Neural cell (in vitro differentiated cells): ENCODE measurements around the gene PCED1B.
"Not testable (repeated sequence)": the region's sequence is repeated elsewhere in the genome, so short reads cannot be mapped to it uniquely, and the experiment has no call there.

ENCODE experiments used
- EP300 ChIP-seq: fragments of 450-650 bp; conservative IDR thresholded peaks from 2 replicates; pipeline ENCODE4 v1.6.1; 2014; ENCODE audit warnings: antibody characterized with exemption, mild to moderate bottlenecking, moderate library complexity; ENCODE audit not compliant: poor library complexity, severe bottlenecking
- EZH2 ChIP-seq: fragments of 200-600, 300-800 bp; shearing (Covaris generic), sonication (generic); IDR thresholded peaks from 2 replicates; pipeline ENCODE4 v1.6.1; 2014; ENCODE audit warnings: antibody characterized with exemption, low read length, borderline replicate concordance, mild to moderate bottlenecking; ENCODE audit not compliant: insufficient read depth, poor library complexity, severe bottlenecking
- POLR2AphosphoS5 ChIP-seq: IDR thresholded peaks from 2 replicates; pipeline ENCODE4 v1.6.1; 2012
- RAD21 ChIP-seq: fragments of 450-650 bp; conservative IDR thresholded peaks from 2 replicates; pipeline ENCODE4 v1.6.1; 2014; ENCODE audit warnings: antibody characterized with exemption, mild to moderate bottlenecking, moderate library complexity
- SMC3 ChIP-seq: fragments of 450-650 bp; conservative IDR thresholded peaks from 2 replicates; pipeline ENCODE4 v1.6.1; 2014; ENCODE audit warnings: antibody characterized with exemption, mild to moderate bottlenecking, moderate library complexity; ENCODE audit not compliant: poor library complexity
- TAF1 ChIP-seq: IDR thresholded peaks from 2 replicates; pipeline ENCODE4 v1.6.1; 2012; ENCODE audit warnings: low read depth
- TF ChIP-seq, protein P1 (sequence below): fragments of 450-650 bp; IDR thresholded peaks from 2 replicates; pipeline ENCODE4 v1.5.1; 2014; ENCODE audit warnings: antibody characterized with exemption, mild to moderate bottlenecking, moderate library complexity; ENCODE audit not compliant: poor library complexity, severe bottlenecking
- TF ChIP-seq, protein P2 (sequence below): IDR thresholded peaks from 2 replicates; pipeline ENCODE4 v1.6.1; 2012; ENCODE audit warnings: borderline replicate concordance

DNA sequence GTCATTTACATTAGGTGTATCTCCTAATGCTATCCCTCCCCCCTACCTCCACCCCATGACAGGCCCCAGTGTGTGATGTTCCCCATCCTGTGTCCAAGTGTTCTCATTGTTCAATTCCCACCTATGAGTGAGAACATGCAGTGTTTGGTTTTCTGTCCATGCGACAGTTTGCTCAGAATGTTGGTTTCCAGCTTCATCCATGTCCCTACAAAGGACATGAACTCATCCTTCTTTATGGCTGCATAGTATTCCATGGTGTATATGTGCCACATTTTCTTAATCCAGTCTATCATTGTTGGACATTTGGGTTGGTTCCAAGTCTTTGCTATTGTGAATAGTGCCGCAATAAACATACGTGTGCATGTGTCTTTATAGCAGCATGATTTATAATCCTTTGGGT lies 37.9 kb downstream of the PCED1B start:
- not testable (repeated sequence) for TF ChIP-seq POLR2AphosphoS5, SMC3, TAF1, EZH2, EP300, RAD21
- TF ChIP-seq, protein P1, sequence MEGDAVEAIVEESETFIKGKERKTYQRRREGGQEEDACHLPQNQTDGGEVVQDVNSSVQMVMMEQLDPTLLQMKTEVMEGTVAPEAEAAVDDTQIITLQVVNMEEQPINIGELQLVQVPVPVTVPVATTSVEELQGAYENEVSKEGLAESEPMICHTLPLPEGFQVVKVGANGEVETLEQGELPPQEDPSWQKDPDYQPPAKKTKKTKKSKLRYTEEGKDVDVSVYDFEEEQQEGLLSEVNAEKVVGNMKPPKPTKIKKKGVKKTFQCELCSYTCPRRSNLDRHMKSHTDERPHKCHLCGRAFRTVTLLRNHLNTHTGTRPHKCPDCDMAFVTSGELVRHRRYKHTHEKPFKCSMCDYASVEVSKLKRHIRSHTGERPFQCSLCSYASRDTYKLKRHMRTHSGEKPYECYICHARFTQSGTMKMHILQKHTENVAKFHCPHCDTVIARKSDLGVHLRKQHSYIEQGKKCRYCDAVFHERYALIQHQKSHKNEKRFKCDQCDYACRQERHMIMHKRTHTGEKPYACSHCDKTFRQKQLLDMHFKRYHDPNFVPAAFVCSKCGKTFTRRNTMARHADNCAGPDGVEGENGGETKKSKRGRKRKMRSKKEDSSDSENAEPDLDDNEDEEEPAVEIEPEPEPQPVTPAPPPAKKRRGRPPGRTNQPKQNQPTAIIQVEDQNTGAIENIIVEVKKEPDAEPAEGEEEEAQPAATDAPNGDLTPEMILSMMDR = not testable (repeated sequence)
- TF ChIP-seq, protein P2, sequence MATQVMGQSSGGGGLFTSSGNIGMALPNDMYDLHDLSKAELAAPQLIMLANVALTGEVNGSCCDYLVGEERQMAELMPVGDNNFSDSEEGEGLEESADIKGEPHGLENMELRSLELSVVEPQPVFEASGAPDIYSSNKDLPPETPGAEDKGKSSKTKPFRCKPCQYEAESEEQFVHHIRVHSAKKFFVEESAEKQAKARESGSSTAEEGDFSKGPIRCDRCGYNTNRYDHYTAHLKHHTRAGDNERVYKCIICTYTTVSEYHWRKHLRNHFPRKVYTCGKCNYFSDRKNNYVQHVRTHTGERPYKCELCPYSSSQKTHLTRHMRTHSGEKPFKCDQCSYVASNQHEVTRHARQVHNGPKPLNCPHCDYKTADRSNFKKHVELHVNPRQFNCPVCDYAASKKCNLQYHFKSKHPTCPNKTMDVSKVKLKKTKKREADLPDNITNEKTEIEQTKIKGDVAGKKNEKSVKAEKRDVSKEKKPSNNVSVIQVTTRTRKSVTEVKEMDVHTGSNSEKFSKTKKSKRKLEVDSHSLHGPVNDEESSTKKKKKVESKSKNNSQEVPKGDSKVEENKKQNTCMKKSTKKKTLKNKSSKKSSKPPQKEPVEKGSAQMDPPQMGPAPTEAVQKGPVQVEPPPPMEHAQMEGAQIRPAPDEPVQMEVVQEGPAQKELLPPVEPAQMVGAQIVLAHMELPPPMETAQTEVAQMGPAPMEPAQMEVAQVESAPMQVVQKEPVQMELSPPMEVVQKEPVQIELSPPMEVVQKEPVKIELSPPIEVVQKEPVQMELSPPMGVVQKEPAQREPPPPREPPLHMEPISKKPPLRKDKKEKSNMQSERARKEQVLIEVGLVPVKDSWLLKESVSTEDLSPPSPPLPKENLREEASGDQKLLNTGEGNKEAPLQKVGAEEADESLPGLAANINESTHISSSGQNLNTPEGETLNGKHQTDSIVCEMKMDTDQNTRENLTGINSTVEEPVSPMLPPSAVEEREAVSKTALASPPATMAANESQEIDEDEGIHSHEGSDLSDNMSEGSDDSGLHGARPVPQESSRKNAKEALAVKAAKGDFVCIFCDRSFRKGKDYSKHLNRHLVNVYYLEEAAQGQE = not testable (repeated sequence)
